Measurements from ENCODE around the gene C2orf68. TPM values are rescaled to one million over a fixed set of nuclear protein-coding genes. Genes with fewer than 3 reads are reported as not detected.

C2orf68 gene
- total and polyA plus RNA-seq, 2 of the 13 experiments (the other 11 are each of a cell fraction or from before 2014, with no cell fraction given) = 47.1 to 77.4 TPM

- TF ChIP-seq ZHX1 (CRISPR knock-in tag; IDR thresholded peaks at IDR 0.05; ENCODE audit: low read depth) (0 out of 2 replicates have a peak, but pooled peaks have one; percentile 14), TBP (CRISPR knock-in tag; IDR thresholded peaks at IDR 0.05) (no peak), ZFX (CRISPR knock-in tag; IDR thresholded peaks at IDR 0.05; ENCODE audit: low read depth) (peak; percentile 90), ZNF263 (CRISPR knock-in tag; IDR thresholded peaks at IDR 0.05) (peak; percentile 39), ZNF3 (CRISPR knock-in tag; IDR thresholded peaks at IDR 0.05) (no peak), ZNF101 (CRISPR knock-in tag; IDR thresholded peaks at IDR 0.05; ENCODE audit: borderline replicate concordance, low read depth) (no peak), ZNF670 (CRISPR knock-in tag; IDR thresholded peaks at IDR 0.05; ENCODE audit: borderline replicate concordance) (peak; percentile 90), RBM22 (optimal IDR thresholded peaks at IDR 0.05; ENCODE audit: low read length) (no peak), GLI4 (CRISPR knock-in tag; IDR thresholded peaks at IDR 0.05; ENCODE audit: borderline replicate concordance) (no peak), RFX5 (IDR thresholded peaks at IDR 0.05; ENCODE audit: low read depth, low read length) (peak; percentile 18; the same call in 1 of the 2 replicates), SUZ12 (IDR thresholded peaks at IDR 0.05; ENCODE audit: low read depth, low read length) (peak; percentile 69; the same call in 1 of the 2 replicates), STAT5B (CRISPR knock-in tag; IDR thresholded peaks at IDR 0.05) (no peak), AFF4 (CRISPR knock-in tag; IDR thresholded peaks at IDR 0.05) (no peak), DR1 (CRISPR knock-in tag; IDR thresholded peaks at IDR 0.05) (peak; percentile 87; the same call in 1 of the 2 replicates), ZNF770 (CRISPR knock-in tag; IDR thresholded peaks at IDR 0.05) (peak; percentile 96), ZNF280B (CRISPR knock-in tag; IDR thresholded peaks at IDR 0.05; ENCODE audit: borderline replicate concordance) (peak; percentile 83; the same call in 1 of the 2 replicates), ZNF484 (CRISPR knock-in tag; IDR thresholded peaks at IDR 0.05; ENCODE audit: borderline replicate concordance, low read depth) (no peak), ZNF761 (CRISPR knock-in tag; conservative IDR thresholded peaks at IDR 0.05) (no peak), MEIS2 (CRISPR knock-in tag; IDR thresholded peaks at IDR 0.05) (no peak; the same call in 1 of the 2 replicates)
Measured at GRCh38 chr2:85602476-85603234, 9.2 kb downstream of the C2orf68 start, which contains the start of gene TMEM150A (continued).
